ENCODE measurements around the gene MOB3A.

Gene MOB3A

GRCh38 chr19:2122982-2123381, 26.9 kb upstream of the MOB3A start:
- H3K4me3 ChIP-seq (ENCODE audit: low read depth, low read length): no peak overlapping the region
- TF ChIP-seq CTCF (IDR thresholded peaks at IDR 0.05; ENCODE audit: insufficient read depth, low read depth, low read length, missing control alignments): no peak
- DNase-seq (ENCODE audit: low read depth): no peak

- no peak for TF ChIP-seq CTCF (IDR thresholded peaks at IDR 0.05; ENCODE audit: insufficient read depth, low read depth, low read length, missing control alignments)
- no peak overlapping the region for H3K4me3 ChIP-seq (ENCODE audit: low read depth, low read length)
- DNase-seq (ENCODE audit: low read depth): no peak
Observed at GRCh38 chr19:2122251-2122650, 26.1 kb upstream of the MOB3A start.

GRCh38 chr19:2121416-2122051, 25.4 kb upstream of the MOB3A start:
- H3K4me3 ChIP-seq (ENCODE audit: low read depth, low read length): no peak overlapping the region
- no peak for TF ChIP-seq CTCF (IDR thresholded peaks at IDR 0.05; ENCODE audit: insufficient read depth, low read depth, low read length, missing control alignments)
- DNase-seq (ENCODE audit: low read depth): no peak

GRCh38 chr19:2120821-2121220, 24.7 kb upstream of the MOB3A start:
- no peak overlapping the region for H3K4me3 ChIP-seq (ENCODE audit: low read depth, low read length)
- no peak for TF ChIP-seq CTCF (IDR thresholded peaks at IDR 0.05; ENCODE audit: insufficient read depth, low read depth, low read length, missing control alignments)
- DNase-seq (ENCODE audit: low read depth): no peak

GRCh38 chr19:2119921-2120785, 24.0 kb upstream of the MOB3A start:
- no peak overlapping the region for H3K4me3 ChIP-seq (ENCODE audit: low read depth, low read length)
- DNase-seq (ENCODE audit: low read depth): no peak
- TF ChIP-seq CTCF (IDR thresholded peaks at IDR 0.05; ENCODE audit: insufficient read depth, low read depth, low read length, missing control alignments): no peak

GRCh38 chr19:2118438-2118837, 22.3 kb upstream of the MOB3A start:
- no peak for DNase-seq (ENCODE audit: low read depth)
- TF ChIP-seq CTCF (IDR thresholded peaks at IDR 0.05; ENCODE audit: insufficient read depth, low read depth, low read length, missing control alignments): no peak
- H3K4me3 ChIP-seq (ENCODE audit: low read depth, low read length): no peak overlapping the region

Measured in GM12865 (cell line).